Pancreas (tissue), 10 donors: ENCODE data around the gene GRAMD1A. TPM values are rescaled to one million over a fixed set of nuclear protein-coding genes. Genes with fewer than 3 reads are reported as not detected.

Experiments
- ATAC-seq, 4 donors: fragments of 200-7000 bp; cut with Tn5 transposase; one replicate each; pipeline versions ENCODE4 v1.8.0 to v1.9.1; 2020; ENCODE audit warnings: mild to moderate bottlenecking in 4 of 4, moderate library complexity in 4 of 4
- DNase-seq, 6 donors: peaks; one replicate each; pipeline ENCODE4 v3.0.0-alpha.2; 2020
- FAIRE-seq: peaks from 2 replicates; lab custom pipeline; 2012; peaks lifted over from hg19 to GRCh38; lab: Jason Lieb, UNC
- H3K27ac ChIP-seq, 4 donors: fragments of 200-600 bp; sonication (generic); 1 replicate in 3 of 4; 2 replicates in 1 of 4; pipeline versions ENCODE4 v1.5.0 to v1.8.0; 2020
- H3K27me3 ChIP-seq, 4 donors: fragments of 200-600 bp; one replicate each; pipeline ENCODE4 v1.8.0; 2021
- H3K36me3 ChIP-seq, 3 donors: fragments of 200-600 bp; sonication (generic) in 1 of 3; one replicate each; pipeline versions ENCODE4 v1.5.0 to v1.8.0; 2020 to 2021
- H3K4me1 ChIP-seq, 3 donors: fragments of 200-600 bp; one replicate each; pipeline ENCODE4 v1.8.0; 2021
- H3K4me3 ChIP-seq, 4 donors: fragments of 200-600 bp; sonication (generic) in 2 of 4; one replicate each; pipeline versions ENCODE4 v1.5.0 to v1.8.0; 2020 to 2021
- H3K9me3 ChIP-seq, 4 donors: fragments of 200-600 bp; one replicate each; pipeline ENCODE4 v1.8.0; 2021
- WGBS, 2 donors: extraction: QIAGEN DNeasy Blood & Tissue Kit; methylation state at CpG; one replicate each; pipeline ENCODE4 v1.1.7; 2013; 5-methylcytosine and 5-hydroxymethylcytosine counted together
- intact Hi-C, 3 donors: fragments of 100-400 bp; cut with DNase I; formaldehyde crosslinking; loops; one replicate each; pipeline versions ENCODE4 v1.11.1 to v1.14.2; 2022
- polyA plus RNA-seq, 2 donors: library from polyadenylated mRNA; stranded (reverse); fragments of 200-250 nt; gene quantifications; one replicate each; pipeline ENCODE4 v1.2.3, GENCODE V29; 2013
- total RNA-seq, 6 donors: library from RNA; stranded (reverse); fragmentation: NEBNext Ultra II Directional in 4 of 6; extraction: Animal tissue kit (Norgen Biotek cat#: 25700) in 4 of 6; gene quantifications; one replicate each; pipeline versions ENCODE4 v1.2.1 to v1.2.4, GENCODE V29; 2021 to 2023
- TF ChIP-seq, protein P1 (sequence below), 4 donors: fragments of 200-600 bp; sonication (generic) in 3 of 4; IDR thresholded peaks; one replicate each; pipeline versions ENCODE4 v1.5.0 to v1.8.0; 2021; ENCODE audit warnings: antibody characterized with exemption in 4 of 4
- donor health status: healthy with polysubstance abuse.
- donor health status: DM: no; HTN: no; CAD: no; lungs with moderate emphysema.
- donor health status: DM: no; HTN: no; CAD: no.
- donor health status: control.
- donor health status: control.
- donor health status: Bipolar disorder and iron deficiency.
- donor health status: DM: yes; HTN: yes; CAD: no.
- donor health status: DM: no; HTN: no; CAD: no.
- donor health status: DM: no; HTN: no; CAD: no.
- donor health status: DM: yes; HTN: yes; CAD: no.

The GRAMD1A gene
- total and polyA plus RNA-seq, 8 donors, result 47.3 to 137 (median 87.4) TPM

DNA sequence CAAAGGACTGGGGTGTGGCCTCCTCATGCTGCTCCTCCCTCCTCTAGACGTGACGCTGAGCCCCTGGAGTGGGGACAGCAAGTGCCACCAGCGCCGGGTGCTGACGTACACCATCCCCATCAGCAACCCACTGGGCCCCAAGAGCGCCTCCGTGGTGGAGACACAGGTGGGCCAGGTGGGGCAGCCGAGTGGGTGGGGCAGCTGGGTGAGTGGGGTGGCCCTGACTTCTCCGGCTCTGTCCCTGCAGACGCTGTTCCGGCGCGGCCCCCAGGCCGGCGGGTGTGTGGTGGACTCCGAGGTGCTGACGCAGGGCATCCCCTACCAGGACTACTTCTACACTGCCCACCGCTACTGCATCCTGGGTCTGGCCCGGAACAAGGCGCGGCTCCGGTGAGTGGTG, 19.0 kb downstream of the GRAMD1A start:
- 92 to 94% methylated on average over 22 of the region's 22 CpGs for WGBS, 2 donors
- Histone ChIP-seq H3K4me3 (no peak overlapping the region), H3K9me3 (no peaks in the 10 kb centered on the region), H3K27ac (no peak overlapping the region), H3K27me3 (no peaks in the 10 kb centered on the region), H3K4me1 (no peaks in the 10 kb centered on the region), H3K36me3 (peaks cover 3 to 41% (median 40%) of the 10 kb centered on the region in 3 donors)
- FAIRE-seq, result no peak
- TF ChIP-seq, protein P1, sequence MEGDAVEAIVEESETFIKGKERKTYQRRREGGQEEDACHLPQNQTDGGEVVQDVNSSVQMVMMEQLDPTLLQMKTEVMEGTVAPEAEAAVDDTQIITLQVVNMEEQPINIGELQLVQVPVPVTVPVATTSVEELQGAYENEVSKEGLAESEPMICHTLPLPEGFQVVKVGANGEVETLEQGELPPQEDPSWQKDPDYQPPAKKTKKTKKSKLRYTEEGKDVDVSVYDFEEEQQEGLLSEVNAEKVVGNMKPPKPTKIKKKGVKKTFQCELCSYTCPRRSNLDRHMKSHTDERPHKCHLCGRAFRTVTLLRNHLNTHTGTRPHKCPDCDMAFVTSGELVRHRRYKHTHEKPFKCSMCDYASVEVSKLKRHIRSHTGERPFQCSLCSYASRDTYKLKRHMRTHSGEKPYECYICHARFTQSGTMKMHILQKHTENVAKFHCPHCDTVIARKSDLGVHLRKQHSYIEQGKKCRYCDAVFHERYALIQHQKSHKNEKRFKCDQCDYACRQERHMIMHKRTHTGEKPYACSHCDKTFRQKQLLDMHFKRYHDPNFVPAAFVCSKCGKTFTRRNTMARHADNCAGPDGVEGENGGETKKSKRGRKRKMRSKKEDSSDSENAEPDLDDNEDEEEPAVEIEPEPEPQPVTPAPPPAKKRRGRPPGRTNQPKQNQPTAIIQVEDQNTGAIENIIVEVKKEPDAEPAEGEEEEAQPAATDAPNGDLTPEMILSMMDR (IDR thresholded peaks at IDR 0.05), result no peak
- ATAC-seq, result no peak
- no peak for DNase-seq
- intact Hi-C loops, result loop anchor here in 1 of 3 donors (10.0 kb wide), 1 partner anchor 54 kb away; the partner anchor contains the start of gene ZNF792

DNA sequence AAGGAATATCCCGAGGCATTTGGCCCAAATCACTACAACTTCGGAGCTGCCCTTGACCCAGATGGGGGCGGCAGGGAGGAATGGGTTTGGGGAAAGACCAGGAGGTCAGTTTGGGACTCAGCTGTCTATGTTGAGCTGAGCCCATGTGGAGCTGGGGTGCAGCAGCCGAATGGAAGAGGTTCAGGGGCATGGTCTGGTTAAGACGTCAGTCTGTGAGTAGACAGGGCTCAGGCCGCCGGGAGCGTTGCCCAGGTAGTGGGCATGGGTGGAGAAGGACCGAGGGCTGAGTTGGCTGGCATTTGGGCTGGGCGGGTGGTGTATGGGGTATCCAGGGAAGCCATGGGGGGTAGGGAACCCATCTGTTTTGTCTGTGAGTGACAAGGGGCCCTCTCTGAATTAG, 20.9 kb downstream of the GRAMD1A start:
- Histone ChIP-seq H3K9me3 (no peaks in the 10 kb centered on the region), H3K4me1 (no peaks in the 10 kb centered on the region), H3K27me3 (no peaks in the 10 kb centered on the region), H3K4me3 (no peak overlapping the region), H3K27ac (no peak overlapping the region), H3K36me3 (peaks cover 3 to 41% (median 38%) of the 10 kb centered on the region in 3 donors)
- DNase-seq (no peak), ATAC-seq (no peak), FAIRE-seq (no peak)
- intact Hi-C loops, result no loop called here
- TF ChIP-seq, protein P1 (IDR thresholded peaks at IDR 0.05), result no peak
- 86 to 90% methylated on average over 10 of the region's 10 CpGs for WGBS, 2 donors

DNA sequence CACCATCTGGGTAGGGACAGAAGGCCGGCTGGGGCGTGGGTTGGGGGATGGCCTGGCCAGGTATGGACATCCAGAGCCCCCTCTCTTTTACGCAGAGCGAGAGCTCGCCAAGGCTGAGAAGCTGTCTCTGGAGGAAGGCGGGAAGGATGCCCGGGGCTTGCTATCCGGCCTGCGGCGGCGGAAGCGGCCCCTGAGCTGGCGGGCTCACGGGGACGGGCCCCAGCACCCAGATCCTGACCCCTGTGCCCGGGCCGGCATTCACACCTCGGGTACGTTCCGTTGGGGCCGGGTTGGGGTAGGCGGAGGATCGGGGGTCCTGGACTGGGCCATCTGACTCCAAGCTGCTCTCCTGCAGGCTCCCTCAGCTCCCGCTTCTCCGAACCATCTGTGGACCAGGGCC, 21.5 kb downstream of the GRAMD1A start:
- intact Hi-C loops, result no loop called here
- H3K27ac ChIP-seq, result no peak overlapping the region
- H3K4me1 ChIP-seq, result no peaks in the 10 kb centered on the region
- H3K9me3 ChIP-seq, result no peaks in the 10 kb centered on the region
- peaks cover 3 to 41% (median 36%) of the 10 kb centered on the region in 3 donors for H3K36me3 ChIP-seq
- TF ChIP-seq, protein P1 (IDR thresholded peaks at IDR 0.05), result no peak
- DNase-seq (no peak), ATAC-seq (no peak), FAIRE-seq (no peak)
- no peak overlapping the region for H3K4me3 ChIP-seq
- WGBS, 2 donors, result 93 to 98% methylated on average over 25 of the region's 25 CpGs
- no peaks in the 10 kb centered on the region for H3K27me3 ChIP-seq

DNA sequence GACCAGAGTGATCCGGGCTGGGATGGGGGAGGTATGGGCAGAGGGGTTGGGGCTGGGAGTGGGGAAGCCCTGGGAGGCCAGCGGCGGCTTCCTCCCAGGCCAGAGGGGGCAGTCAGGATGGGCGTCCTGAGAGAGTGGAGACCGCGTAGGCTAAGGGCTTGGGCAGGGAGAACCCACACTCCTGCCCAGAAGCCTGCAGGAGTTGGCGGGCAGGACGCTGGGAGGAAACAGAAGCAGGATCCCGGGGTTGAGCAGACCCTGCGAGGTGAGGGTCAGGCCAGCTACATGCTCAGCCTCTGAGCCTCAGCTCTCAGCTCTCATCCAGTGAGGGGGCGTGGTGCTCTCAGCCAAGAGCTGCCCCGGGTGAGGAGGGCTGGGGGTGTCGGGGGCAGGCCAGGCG, 22.3 kb downstream of the GRAMD1A start:
- TF ChIP-seq, protein P1 (IDR thresholded peaks at IDR 0.05), result no peak
- Histone ChIP-seq H3K4me1 (no peaks in the 10 kb centered on the region), H3K36me3 (peaks cover 3 to 41% (median 36%) of the 10 kb centered on the region in 3 donors), H3K27ac (no peak overlapping the region), H3K27me3 (no peaks in the 10 kb centered on the region), H3K4me3 (no peak overlapping the region), H3K9me3 (no peaks in the 10 kb centered on the region)
- intact Hi-C loops, result no loop called here
- ATAC-seq (no peak), FAIRE-seq (no peak), DNase-seq (no peak)
- WGBS, 2 donors, result 90 to 91% methylated on average over 11 to 14 of the region's 14 CpGs

DNA sequence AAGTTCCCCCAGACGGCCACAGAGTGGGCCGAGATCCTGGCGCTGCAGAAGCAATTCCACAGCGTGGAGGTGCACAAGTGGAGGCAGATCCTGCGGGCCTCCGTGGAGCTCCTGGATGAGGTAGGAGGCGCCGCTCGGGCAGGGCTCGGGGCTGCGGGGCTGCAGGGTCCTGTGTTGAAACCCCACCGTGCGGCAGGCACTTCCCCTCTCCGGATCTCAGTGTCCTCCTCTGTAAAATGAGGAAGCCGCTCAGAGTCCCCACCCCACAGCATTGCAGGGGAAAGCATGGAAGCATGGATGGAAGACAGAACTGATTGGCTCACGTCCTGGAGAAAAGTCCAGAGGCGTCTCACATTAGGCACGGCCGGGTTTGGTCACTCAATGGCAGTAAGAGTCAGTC, 23.3 kb downstream of the GRAMD1A start:
- no peaks in the 10 kb centered on the region for H3K4me1 ChIP-seq
- ATAC-seq (no peak), DNase-seq (no peak), FAIRE-seq (no peak)
- H3K27me3 ChIP-seq, result no peaks in the 10 kb centered on the region
- 86 to 92% methylated on average over 19 of the region's 19 CpGs for WGBS, 2 donors
- H3K27ac ChIP-seq, result no peak overlapping the region
- intact Hi-C loops, result no loop called here
- TF ChIP-seq, protein P1 (IDR thresholded peaks at IDR 0.05), result no peak
- no peaks in the 10 kb centered on the region for H3K9me3 ChIP-seq
- peaks cover 3 to 41% (median 36%) of the 10 kb centered on the region in 3 donors for H3K36me3 ChIP-seq
- no peak overlapping the region for H3K4me3 ChIP-seq
